ENCODE measurements around the gene MRPS7.
"Not testable (repeated sequence)": the region's sequence is repeated elsewhere in the genome, so short reads cannot be mapped to it uniquely, and the experiment has no call there.

MRPS7 gene

DNA sequence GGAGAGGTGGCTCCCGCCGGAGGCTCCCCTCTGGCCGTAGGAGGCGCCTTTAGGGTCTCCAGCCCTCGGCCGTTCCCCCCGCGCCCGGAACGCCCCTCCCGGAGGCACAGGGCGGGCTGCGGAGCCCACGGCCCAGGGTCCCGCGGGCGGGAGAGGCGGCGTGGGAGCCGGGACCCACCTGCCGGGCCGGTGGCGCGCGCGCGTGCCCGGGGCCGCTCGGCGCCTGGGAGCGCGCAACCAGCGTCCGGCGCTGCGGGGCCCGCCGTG, 9.2 kb downstream of the MRPS7 start, which contains the start of gene MIF4GD:
Gene MIF4GD, minus strand, starts transcription at position 266 of the 267 bp plus-strand sequence. CDS start 1,036 bp downstream, outside the sequence.
- TF ChIP-seq, protein P1, sequence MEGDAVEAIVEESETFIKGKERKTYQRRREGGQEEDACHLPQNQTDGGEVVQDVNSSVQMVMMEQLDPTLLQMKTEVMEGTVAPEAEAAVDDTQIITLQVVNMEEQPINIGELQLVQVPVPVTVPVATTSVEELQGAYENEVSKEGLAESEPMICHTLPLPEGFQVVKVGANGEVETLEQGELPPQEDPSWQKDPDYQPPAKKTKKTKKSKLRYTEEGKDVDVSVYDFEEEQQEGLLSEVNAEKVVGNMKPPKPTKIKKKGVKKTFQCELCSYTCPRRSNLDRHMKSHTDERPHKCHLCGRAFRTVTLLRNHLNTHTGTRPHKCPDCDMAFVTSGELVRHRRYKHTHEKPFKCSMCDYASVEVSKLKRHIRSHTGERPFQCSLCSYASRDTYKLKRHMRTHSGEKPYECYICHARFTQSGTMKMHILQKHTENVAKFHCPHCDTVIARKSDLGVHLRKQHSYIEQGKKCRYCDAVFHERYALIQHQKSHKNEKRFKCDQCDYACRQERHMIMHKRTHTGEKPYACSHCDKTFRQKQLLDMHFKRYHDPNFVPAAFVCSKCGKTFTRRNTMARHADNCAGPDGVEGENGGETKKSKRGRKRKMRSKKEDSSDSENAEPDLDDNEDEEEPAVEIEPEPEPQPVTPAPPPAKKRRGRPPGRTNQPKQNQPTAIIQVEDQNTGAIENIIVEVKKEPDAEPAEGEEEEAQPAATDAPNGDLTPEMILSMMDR (IDR thresholded peaks at IDR 0.05; ENCODE audit: insufficient read depth, low read depth, low read length, missing control alignments) = no peak
- no peak for DNase-seq (ENCODE audit: low read depth)
- peak within 1 kb of the TSS; percentile 98 for H3K4me3 ChIP-seq (ENCODE audit: low read depth, low read length)

DNA sequence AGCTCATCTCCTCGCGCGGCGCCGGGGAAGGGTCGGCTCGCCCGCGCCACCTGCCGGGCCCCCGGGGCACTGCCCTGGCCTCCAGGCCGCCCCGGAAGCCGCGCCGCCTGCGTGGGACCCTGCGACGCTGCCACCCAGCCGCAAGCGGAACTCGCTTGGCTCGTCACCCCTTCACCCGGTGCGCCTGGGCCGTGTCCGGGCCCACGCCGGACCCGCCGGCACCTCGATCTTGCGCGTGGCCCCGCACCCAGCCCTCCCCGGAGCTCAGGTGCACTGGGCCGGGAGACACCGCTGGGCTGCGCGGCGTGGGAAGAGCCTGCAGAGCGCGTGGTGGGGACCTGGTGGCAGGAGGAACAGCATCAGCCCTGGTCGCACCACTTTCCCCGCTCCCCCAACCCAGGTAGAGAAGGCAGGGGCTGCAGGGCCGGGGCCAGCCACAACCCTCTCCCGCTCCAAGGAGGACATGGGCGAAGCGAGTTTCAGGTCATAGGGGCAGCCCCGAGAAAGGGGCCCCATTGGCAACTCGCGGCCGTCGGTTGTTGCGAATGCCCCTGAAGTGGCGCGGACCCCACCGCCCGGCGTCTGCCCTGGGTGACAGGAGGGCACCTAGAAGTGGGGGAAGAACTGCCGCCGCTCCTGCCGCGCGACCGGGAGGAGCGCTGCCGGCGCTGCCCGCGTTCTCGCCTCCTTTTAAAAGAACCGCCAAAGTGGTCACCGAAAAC, 9.7 kb downstream of the MRPS7 start:
- peak; percentile 91 for DNase-seq (ENCODE audit: low read depth)
- H3K4me3 ChIP-seq (ENCODE audit: low read depth, low read length) = peak overlapping the region; percentile 98
- TF ChIP-seq, protein P1 (IDR thresholded peaks at IDR 0.05; ENCODE audit: insufficient read depth, low read depth, low read length, missing control alignments) = peak; percentile 79

DNA sequence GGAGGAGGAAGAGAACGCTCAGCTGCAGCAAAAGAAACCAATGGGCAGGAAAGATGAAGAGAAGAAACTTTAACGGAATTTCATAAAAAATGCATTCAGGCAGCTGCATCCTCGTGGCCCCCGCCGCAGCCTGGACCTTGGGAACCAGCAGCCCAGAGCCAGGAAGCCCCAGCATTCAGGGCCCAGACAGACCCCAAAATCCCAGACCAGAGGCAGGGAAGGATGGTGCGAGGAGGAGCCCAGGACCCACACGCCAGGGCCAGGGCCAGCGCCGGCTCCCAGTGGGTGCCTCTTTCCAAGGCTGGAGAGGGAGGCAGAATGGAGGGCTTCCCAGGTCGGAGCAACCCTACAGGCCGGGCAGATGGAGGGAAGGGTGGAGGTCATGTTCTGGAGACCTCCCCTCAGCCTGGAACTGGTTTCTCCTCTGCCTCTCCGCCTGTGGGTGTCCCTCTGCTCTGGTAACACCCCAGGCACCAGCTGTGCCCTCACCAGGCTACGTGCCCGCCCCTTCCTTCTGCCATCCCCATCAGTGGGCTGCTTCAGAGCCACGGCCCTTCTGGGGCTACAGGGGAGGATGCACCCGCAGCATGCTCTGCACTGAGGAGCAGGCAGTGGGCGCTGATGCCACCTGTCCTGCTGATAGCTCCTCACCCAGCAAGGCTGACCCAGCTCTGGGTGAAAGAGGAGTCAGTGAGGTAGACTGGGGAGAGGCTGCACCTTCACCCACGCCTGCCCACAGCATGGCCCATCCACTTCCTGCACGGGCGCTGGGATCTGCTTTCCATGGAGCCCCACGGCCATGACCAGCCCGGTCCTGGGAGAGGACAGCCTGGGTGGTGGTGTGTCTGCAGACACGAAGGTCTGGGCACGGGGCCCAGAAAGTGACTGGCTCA, 10.5 kb downstream of the MRPS7 start:
- H3K4me3 ChIP-seq (ENCODE audit: low read depth, low read length) = peak overlapping the region; percentile 98
- peak; percentile 47 for DNase-seq (ENCODE audit: low read depth)
- TF ChIP-seq, protein P1 (IDR thresholded peaks at IDR 0.05; ENCODE audit: insufficient read depth, low read depth, low read length, missing control alignments) = no peak

DNA sequence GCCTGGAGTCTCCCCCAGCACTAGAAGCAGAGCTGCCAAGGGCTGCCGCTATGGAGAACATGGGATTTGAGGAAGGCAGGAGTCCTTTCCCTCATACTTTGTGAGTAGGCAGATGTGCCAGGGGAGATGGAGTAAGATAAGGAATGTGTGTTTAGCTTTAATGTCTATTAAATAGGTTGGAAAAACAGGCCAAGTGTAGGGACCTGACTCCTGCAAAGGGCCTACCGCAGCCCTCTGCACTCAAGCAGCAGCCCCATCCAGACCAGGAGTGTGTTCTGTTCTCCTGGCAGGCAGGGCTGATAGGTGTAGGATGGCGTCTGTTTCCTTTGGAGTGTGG, 11.1 kb downstream of the MRPS7 start:
- no peak for DNase-seq (ENCODE audit: low read depth)
- TF ChIP-seq, protein P1 (IDR thresholded peaks at IDR 0.05; ENCODE audit: insufficient read depth, low read depth, low read length, missing control alignments) = no peak
- no peak overlapping the region for H3K4me3 ChIP-seq (ENCODE audit: low read depth, low read length)

DNA sequence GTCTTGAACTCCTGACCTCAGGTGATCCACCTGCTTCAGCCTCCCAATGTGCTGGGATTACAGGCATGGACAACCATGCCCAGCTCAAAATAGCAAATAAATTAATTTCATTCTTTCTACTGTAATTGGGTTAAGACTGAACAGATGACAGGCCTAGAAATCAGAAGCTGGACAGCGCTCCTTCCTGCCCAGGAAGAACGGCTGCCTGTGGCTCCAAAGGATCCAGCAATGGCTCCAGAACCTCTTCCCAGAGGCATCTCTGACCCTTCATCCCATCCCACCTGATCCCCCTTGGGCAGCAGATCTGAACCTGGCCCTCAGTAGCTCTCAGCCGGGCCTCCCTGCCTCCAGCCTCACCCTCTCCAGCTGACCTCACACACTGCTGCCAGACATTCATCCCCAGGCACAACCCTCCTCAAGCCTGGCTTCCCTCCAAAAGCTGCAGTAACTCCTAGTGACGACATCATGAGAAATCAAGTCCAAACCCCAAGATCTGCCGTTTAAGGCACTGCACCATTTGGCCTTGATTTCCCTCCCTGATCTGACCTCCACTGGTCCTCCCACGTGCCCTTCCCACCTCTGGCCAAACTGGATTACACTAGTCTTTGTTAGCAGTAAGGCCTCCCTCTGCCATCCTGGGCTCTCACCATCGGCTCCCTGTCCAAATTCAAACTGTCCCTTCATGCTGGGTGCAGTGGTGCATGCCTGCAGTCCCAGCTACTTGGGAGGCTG, 12.5 kb downstream of the MRPS7 start:
- no peak for DNase-seq (ENCODE audit: low read depth)

DNA sequence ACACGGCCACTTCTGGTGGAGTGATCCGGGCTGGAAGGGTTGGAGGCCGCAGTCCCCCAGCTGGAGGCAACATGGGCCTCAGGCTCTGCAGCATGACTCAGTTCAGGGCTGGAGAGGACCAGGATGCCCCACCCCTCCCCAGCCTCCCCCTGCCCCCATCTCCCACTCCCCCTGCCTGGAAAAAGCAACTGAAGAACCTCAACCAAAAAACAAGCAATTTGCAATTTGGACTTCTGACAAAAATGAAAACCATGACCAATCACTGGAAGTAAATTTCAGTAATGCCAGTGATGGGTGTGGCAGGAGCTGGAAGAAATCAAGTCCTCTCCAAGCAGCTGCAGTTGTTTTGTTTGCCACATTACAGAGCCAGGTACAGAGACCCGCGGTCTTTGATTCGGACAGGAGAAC, 16.0 kb downstream of the MRPS7 start:
- no peak overlapping the region for H3K4me3 ChIP-seq (ENCODE audit: low read depth, low read length)
- no peak for DNase-seq (ENCODE audit: low read depth)

More for the DNA sequence above, 12.5 kb downstream of the MRPS7 start:
- H3K4me3 ChIP-seq (ENCODE audit: low read depth, low read length) = no peak overlapping the region
- TF ChIP-seq, protein P1 (IDR thresholded peaks at IDR 0.05; ENCODE audit: insufficient read depth, low read depth, low read length, missing control alignments) = no peak

DNA sequence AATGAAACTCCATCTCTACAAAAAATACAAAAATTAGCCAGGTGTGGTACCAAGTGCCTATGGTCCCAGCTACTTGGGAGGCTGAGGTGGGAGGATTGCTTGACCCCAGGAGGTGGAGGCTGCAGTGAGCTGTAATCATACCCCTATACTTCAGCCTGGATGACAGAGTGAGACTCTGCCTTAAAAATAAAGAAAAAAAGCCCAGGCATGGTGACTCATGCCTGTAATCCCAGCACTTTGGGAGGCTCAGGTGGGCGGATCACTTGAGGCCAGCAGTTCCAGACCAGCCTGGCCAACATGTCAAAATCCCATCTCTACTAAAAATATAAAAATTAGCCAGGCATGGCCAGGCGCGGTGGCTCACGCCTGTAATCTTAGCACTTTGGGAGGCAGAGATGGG, 18.5 kb downstream of the MRPS7 start:
- DNase-seq (ENCODE audit: low read depth); H3K4me3 ChIP-seq (ENCODE audit: low read depth, low read length): not testable (repeated sequence)

More for the DNA sequence above, 16.0 kb downstream of the MRPS7 start:
- TF ChIP-seq, protein P1 (IDR thresholded peaks at IDR 0.05; ENCODE audit: insufficient read depth, low read depth, low read length, missing control alignments) = no peak

Measured in GM12865 (cell line).